GM12878 (cell line): ENCODE measurements around the gene COX18. TPM values are rescaled to one million over a fixed set of nuclear protein-coding genes. Genes with fewer than 3 reads are reported as not detected.

Experiments used
- ATF2 ChIP-seq: IDR thresholded peaks from 2 replicates; pipeline ENCODE4 v1.6.1; 2012; ENCODE audit warnings: low read length, inconsistent platforms
- CUX1 ChIP-seq: IDR thresholded peaks from 2 replicates; pipeline ENCODE4 v1.6.1; 2012; ENCODE audit warnings: improper control_type of control experiment, low read depth, low read length; ENCODE audit not compliant: insufficient replicate concordance
- PAX5 ChIP-seq: IDR thresholded peaks from 2 replicates; pipeline ENCODE4 v1.6.1; 2011; ENCODE audit warnings: low read depth, low read length, borderline replicate concordance
- ZBED1 ChIP-seq: IDR thresholded peaks from 2 replicates; pipeline ENCODE4 v1.6.1; 2016; ENCODE audit warnings: borderline replicate concordance
- ZNF217 ChIP-seq: fragments of 450-650 bp; IDR thresholded peaks from 2 replicates; pipeline ENCODE4 v1.6.1; 2017; ENCODE audit warnings: antibody characterized with exemption, mild to moderate bottlenecking
- ZNF24 ChIP-seq: fragments of 450-650 bp; IDR thresholded peaks from 2 replicates; pipeline ENCODE4 v1.6.1; 2017; ENCODE audit warnings: antibody characterized with exemption, mild to moderate bottlenecking
- ZNF622 ChIP-seq: fragments of 450-650 bp; IDR thresholded peaks from 2 replicates; pipeline ENCODE4 v1.6.1; 2017; ENCODE audit warnings: mild to moderate bottlenecking, inconsistent platforms
- polyA plus RNA-seq, 11 experiments: library from polyadenylated mRNA; depleted of rRNA in 4 of 11; unstranded in 6 of 11; stranded (reverse) in 5 of 11; fragments of >200 nt; fragmentation: Nextera tagmentation in 4 of 11; fragmentation: Illumina TruSeq in 1 of 11; extraction: Ambion mirVana in 4 of 11; extraction: Trizol in 1 of 11; gene quantifications; 1 replicate in 1 of 11; 2 replicates in 10 of 11; pipeline versions ENCODE4 v1.2.1 to v1.2.3, GENCODE V29; 2011 to 2016; ENCODE audit warnings: inconsistent platforms in 2 of 11, missing spikeins in 2 of 11, low read depth in 1 of 11
- total RNA-seq, 4 experiments: library from RNA; depleted of rRNA in 3 of 4; stranded (reverse); fragments of >200 nt in 3 of 4; fragmentation: Illumina TruSeq in 1 of 4; extraction: Trizol in 1 of 4; gene quantifications; 2 replicates each; pipeline versions ENCODE4 v1.2.1 to v1.2.3, GENCODE V29; 2013 to 2021

COX18 gene
- total and polyA plus RNA-seq, 10 of the 15 experiments (the other 5 are each of a cell fraction or from before 2014, with no cell fraction given) = 7.2 to 36.4 (median 17.7) TPM

GRCh38 chr4:73053974-73054480 lies 15.5 kb downstream of the COX18 start (continued):
- no peak for TF ChIP-seq CUX1
- no peak for TF ChIP-seq ZNF217
- TF ChIP-seq ZBED1 = no peak
- no peak for TF ChIP-seq ZNF24
- TF ChIP-seq ATF2 = no peak
- no peak for TF ChIP-seq PAX5
- no peak for TF ChIP-seq ZNF622
